Mammary epithelial cell (primary cell): Measurements from ENCODE around the gene ABCA5.

Experiments
- CTCF ChIP-seq, 2 donors: IDR thresholded peaks in 1 of 2; conservative IDR thresholded peaks in 1 of 2; 2 replicates each; pipeline ENCODE4 v1.5.1; 2011 to 2012; ENCODE audit warnings: inconsistent platforms in 2 of 2, low read length in 2 of 2, mild to moderate bottlenecking in 2 of 2, control low read depth in 1 of 2, low read depth in 1 of 2; ENCODE audit not compliant: insufficient read depth in 1 of 2; ENCODE audit errors: extremely low read depth in 1 of 2
- EZH2 ChIP-seq: IDR thresholded peaks from 2 replicates; pipeline ENCODE4 v1.6.1; 2012; ENCODE audit warnings: low read length, inconsistent platforms, borderline replicate concordance

- no peak for TF ChIP-seq CTCF (conservative IDR thresholded peaks at IDR 0.05 in 1 of 2, IDR thresholded peaks at IDR 0.05 in 1 of 2; ENCODE audit: extremely low read depth in 1 of 2, insufficient read depth in 1 of 2, low read depth in 1 of 2, low read length in 2 of 2)
- TF ChIP-seq EZH2, result no peak
Measured at GRCh38 chr17:69344939-69345338, 18.0 kb upstream of the ABCA5 start.
